ENCODE measurements around the gene RAC3. TPM values are rescaled to one million over a fixed set of nuclear protein-coding genes. Genes with fewer than 3 reads are reported as not detected.

The RAC3 gene
- total RNA-seq, 4 donors from 2014 or later: 2.6 to 11.1 (median 5.0) TPM

DNA sequence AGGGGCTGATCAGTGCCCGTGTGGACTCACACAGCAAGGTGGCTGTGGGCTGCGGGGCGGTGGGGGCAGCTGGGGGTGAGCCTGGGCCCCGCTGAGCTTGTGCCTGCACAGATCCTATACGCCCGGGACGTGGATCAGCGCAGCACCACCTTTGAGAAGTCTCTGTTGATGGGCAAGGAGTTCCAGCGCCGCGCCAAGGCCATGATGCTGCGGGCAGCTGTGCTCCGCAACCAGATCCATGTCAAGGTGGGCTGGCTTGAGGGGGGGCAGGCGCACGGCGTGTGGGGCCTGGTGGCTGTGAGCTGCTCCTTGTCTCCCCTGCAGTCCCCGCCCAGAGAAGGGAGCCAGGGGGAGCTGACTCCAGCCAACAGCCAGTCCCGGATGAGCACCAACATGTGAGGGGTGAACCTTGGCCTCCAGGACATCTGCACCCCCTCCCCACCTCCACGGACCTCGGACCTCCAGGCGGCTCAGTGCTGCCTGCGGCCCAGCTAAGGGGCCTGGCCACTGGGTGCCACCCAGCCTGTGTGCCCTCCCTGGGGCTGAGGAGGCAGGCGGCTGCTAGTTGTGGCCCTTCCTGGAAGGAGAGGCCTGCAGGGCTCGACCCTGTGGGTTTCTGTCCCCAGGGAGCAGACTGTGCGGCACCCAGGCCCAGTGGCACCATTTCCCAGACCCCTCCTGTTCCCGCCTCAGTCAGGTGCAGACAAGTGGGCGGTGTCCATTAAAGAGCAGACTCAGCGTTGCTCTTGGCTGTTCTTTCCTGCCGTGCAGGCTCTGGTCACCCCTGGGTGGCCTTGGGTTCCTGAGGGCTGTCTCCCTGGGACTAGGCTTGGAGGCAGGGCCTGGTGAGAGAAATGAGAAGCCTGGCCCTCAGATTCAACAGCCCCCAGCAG lies 25.5 kb downstream of the RAC3 start:
- peaks cover 7 to 14% (median 13%) of the 10 kb centered on the region in 4 donors for H3K4me1 ChIP-seq
- H3K9me3 ChIP-seq: no peaks in the 10 kb centered on the region
- peaks cover 0 to 9% (median 3%) of the 10 kb centered on the region in 4 donors for H3K36me3 ChIP-seq
- in situ Hi-C loops (cut with MboI; ENCODE audit: low pct_ligation_motif_present in 1 of 4, low pct_unique_long_range_greater_than_20kb in 1 of 4, low sequenced_read_pairs in 3 of 4) (no loop called here), intact Hi-C loops (cut with DNase I; ENCODE audit: low total_unique reads) (no loop called here)
- H3K27me3 ChIP-seq: no peaks in the 10 kb centered on the region
- no peak overlapping the region for H3K27ac ChIP-seq
- 47 to 85% methylated on average over 3 to 26 of the region's 29 CpGs for WGBS, 2 donors (ENCODE audit: low coverage in 1 of 2)
- TF ChIP-seq EP300 (IDR thresholded peaks at IDR 0.05; ENCODE audit: low read depth) (no peak), POLR2AphosphoS5 (IDR thresholded peaks at IDR 0.05) (no peak), POLR2A (IDR thresholded peaks at IDR 0.05) (no peak), CTCF (IDR thresholded peaks at IDR 0.05) (no peak)
- no peak for DNase-seq
- H3K4me3 ChIP-seq: no peak overlapping the region

DNA sequence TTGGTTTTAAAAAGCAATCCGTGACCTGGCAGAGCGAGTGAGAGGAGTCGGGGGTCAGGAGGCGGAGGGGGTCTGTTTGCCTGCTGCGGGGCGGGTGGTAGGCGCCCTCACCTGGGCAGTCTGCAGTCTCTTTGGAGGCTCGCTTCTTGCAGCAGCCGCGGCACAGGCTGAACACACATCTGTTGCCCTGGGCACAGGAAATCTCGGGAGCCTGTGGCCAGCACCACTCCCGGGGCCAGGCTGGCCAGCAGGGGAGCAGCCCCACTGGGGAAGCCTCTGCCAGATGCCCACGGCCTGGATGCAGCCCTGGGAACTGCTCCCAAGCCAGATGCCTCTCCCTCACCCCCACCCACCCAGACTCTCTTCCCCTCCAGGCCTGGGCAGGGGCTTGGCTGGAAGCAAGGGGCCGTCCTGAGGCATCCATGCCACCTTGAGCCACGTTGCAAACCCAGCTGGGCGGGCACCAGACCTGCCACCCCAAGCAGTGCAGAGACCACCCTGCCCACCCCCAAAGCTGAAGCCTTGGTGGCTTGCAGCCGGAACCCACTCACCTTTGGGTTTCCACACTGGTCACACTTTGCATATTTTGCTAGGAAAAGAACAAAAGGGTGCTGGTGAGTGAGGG lies 26.9 kb downstream of the RAC3 start:
- no peaks in the 10 kb centered on the region for H3K27me3 ChIP-seq
- in situ Hi-C loops (cut with MboI; ENCODE audit: low pct_ligation_motif_present in 1 of 4, low pct_unique_long_range_greater_than_20kb in 1 of 4, low sequenced_read_pairs in 3 of 4): no loop called here

DNA sequence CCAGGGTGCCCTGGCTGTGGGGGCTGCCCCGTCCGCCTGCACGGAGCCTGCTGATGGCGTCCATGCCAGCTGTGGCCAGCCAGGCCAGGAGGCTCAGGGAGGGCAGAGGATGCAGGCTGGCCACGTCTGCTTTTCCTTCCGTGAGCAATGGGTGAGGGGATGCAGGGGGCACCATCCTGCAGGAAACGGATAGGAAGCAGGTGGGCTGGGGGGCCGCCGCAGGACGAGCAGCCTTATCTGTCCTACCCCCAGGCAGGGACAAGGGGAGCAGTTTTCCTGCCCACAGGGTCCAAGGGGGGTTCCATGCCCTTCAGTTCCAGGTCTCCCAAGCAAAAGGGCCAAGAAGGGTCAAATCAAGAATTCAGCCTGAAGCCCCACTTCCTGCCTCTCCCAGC lies 27.4 kb downstream of the RAC3 start:
- Histone ChIP-seq H3K4me1 (peaks cover 0 to 5% (median 2%) of the 10 kb centered on the region in 4 donors), H3K36me3 (peaks cover 0 to 9% (median 3%) of the 10 kb centered on the region in 4 donors), H3K27ac (no peak overlapping the region), H3K9me3 (no peaks in the 10 kb centered on the region), H3K27me3 (no peaks in the 10 kb centered on the region), H3K4me3 (no peak overlapping the region)
- no peak for TF ChIP-seq CTCF (IDR thresholded peaks at IDR 0.05)
- no peak for TF ChIP-seq POLR2A (IDR thresholded peaks at IDR 0.05)
- no peak for TF ChIP-seq POLR2AphosphoS5 (IDR thresholded peaks at IDR 0.05)
- TF ChIP-seq EP300 (IDR thresholded peaks at IDR 0.05; ENCODE audit: low read depth): no peak
- intact Hi-C loops (cut with DNase I; ENCODE audit: low total_unique reads) (no loop called here), in situ Hi-C loops (cut with MboI; ENCODE audit: low pct_ligation_motif_present in 1 of 4, low pct_unique_long_range_greater_than_20kb in 1 of 4, low sequenced_read_pairs in 3 of 4) (no loop called here)
- DNase-seq: no peak
- 91% methylated on average over 10 of the region's 10 CpGs; no CpG with 5 or more reads in 1 of the 2 donors for WGBS, 2 donors (ENCODE audit: low coverage in 1 of 2)

More for the DNA sequence above, 26.9 kb downstream of the RAC3 start:
- intact Hi-C loops (cut with DNase I; ENCODE audit: low total_unique reads): no loop called here
- Histone ChIP-seq H3K9me3 (no peaks in the 10 kb centered on the region), H3K4me1 (peaks cover 0 to 4% (median 2%) of the 10 kb centered on the region in 4 donors), H3K4me3 (no peak overlapping the region), H3K27ac (no peak overlapping the region), H3K36me3 (peaks cover 0 to 9% (median 3%) of the 10 kb centered on the region in 4 donors)
- no peak for DNase-seq
- 77% methylated on average over 17 of the region's 17 CpGs; no CpG with 5 or more reads in 1 of the 2 donors for WGBS, 2 donors (ENCODE audit: low coverage in 1 of 2)
- no peak for TF ChIP-seq CTCF (IDR thresholded peaks at IDR 0.05)
- no peak for TF ChIP-seq POLR2AphosphoS5 (IDR thresholded peaks at IDR 0.05)
- TF ChIP-seq POLR2A (IDR thresholded peaks at IDR 0.05): no peak
- no peak for TF ChIP-seq EP300 (IDR thresholded peaks at IDR 0.05; ENCODE audit: low read depth)

DNA sequence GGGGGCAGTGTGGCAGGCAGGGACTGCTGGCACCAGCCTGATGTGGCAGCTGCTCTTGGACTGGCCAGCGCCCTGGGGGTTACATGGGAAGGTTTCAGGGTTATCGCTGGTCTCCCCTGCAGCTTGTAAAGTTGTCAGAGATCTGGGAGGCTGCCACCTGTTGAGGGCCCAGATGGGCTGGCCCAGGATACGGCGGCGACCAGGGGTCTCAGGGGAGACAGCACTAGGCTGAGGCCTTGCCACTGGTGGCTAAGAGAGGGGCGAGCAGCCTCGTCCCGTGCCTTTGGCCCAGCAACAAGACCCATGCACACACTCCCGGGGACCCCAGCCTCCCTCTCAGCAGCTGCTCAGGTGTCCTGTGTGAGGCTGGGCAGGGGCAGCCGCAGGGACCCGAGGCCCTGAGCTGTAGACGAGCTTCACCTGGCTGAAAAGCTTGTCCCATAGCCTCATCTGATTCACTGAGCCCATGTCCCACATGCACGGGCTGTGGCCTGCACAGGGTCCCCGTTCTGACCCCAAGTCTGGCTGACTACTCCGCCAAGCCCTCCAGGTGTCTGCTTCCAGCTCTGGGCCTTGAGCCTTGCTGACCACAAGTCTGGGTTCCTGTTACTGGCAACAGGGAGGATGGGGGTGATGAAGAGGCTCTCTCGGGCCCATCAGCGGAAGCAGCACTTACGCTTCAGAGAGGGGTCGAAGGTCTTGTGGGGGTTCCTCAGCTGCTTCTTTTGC lies 28.0 kb downstream of the RAC3 start:
- DNase-seq: no peak
- in situ Hi-C loops (cut with MboI; ENCODE audit: low pct_ligation_motif_present in 1 of 4, low pct_unique_long_range_greater_than_20kb in 1 of 4, low sequenced_read_pairs in 3 of 4): no loop called here
- H3K27me3 ChIP-seq: no peaks in the 10 kb centered on the region
- no peaks in the 10 kb centered on the region for H3K9me3 ChIP-seq
- no peak for TF ChIP-seq CTCF (IDR thresholded peaks at IDR 0.05)
- no peak for TF ChIP-seq POLR2AphosphoS5 (IDR thresholded peaks at IDR 0.05)
- no peak for TF ChIP-seq POLR2A (IDR thresholded peaks at IDR 0.05)
- no peak for TF ChIP-seq EP300 (IDR thresholded peaks at IDR 0.05; ENCODE audit: low read depth)
- WGBS, 2 donors (ENCODE audit: low coverage in 1 of 2): 77% methylated on average over 19 of the region's 19 CpGs; no CpG with 5 or more reads in 1 of the 2 donors
- no peak overlapping the region for H3K27ac ChIP-seq
- H3K4me1 ChIP-seq: peaks cover 2 to 10% (median 8%) of the 10 kb centered on the region in 4 donors
- H3K36me3 ChIP-seq: peaks cover 0 to 9% (median 3%) of the 10 kb centered on the region in 4 donors
- intact Hi-C loops (cut with DNase I; ENCODE audit: low total_unique reads): no loop called here
- no peak overlapping the region for H3K4me3 ChIP-seq

Measured in transverse colon (tissue), 4 donors.